OCI-LY7 (cell line): Measurements from ENCODE around the gene PMM2. TPM values are rescaled to one million over a fixed set of nuclear protein-coding genes. Genes with fewer than 3 reads are reported as not detected.

Experiments
- BruUV-seq: library from RNA; stranded (reverse); fragments of 400-500 nt; replicated peaks from 2 replicates; lab custom pipeline; 2021; lab: Mats Ljungman, UMichigan
- CTCF ChIA-PET: fragments of 300-600 bp; sonication (Branson Sonifier 250); formaldehyde crosslinking; loops from one replicate; lab custom pipeline; 2022; ENCODE audit warnings: antibody characterized with exemption; ENCODE audit not compliant: unreplicated experiment; lab: Charles Lee
- POLR2A ChIA-PET: fragments of 300-600 bp; sonication (Branson Sonifier 250); formaldehyde crosslinking; loops from one replicate; lab custom pipeline; 2022; ENCODE audit warnings: antibody characterized with exemption; lab: Charles Lee
- DNase-seq: peaks from one replicate; pipeline ENCODE4 v3.0.0-alpha.2; 2015; ENCODE audit warnings: low spot score
- H2AFZ ChIP-seq: fragments of 200-600 bp; sonication (generic), shearing (Covaris generic); 2 replicates; pipeline ENCODE4 v1.6.1; 2014; ENCODE audit warnings: mild to moderate bottlenecking, antibody characterized with exemption, low read length, moderate library complexity
- H3K27ac ChIP-seq: fragments of 200-600 bp; sonication (generic); 2 replicates; pipeline ENCODE4 v1.5.1; 2014; ENCODE audit warnings: mixed run types, low read depth, mild to moderate bottlenecking, moderate library complexity, low read length, inconsistent platforms; ENCODE audit not compliant: poor library complexity, severe bottlenecking
- H3K36me3 ChIP-seq: fragments of 200-600 bp; sonication (generic); 2 replicates; pipeline ENCODE4 v1.6.1; 2014; ENCODE audit warnings: mild to moderate bottlenecking, antibody characterized with exemption, low read length, moderate library complexity, mixed read lengths; ENCODE audit not compliant: insufficient read depth
- H3K4me1 ChIP-seq: fragments of 200-600 bp; sonication (generic); 2 replicates; pipeline ENCODE4 v1.5.1; 2014; ENCODE audit warnings: mild to moderate bottlenecking, low read length; ENCODE audit not compliant: insufficient read depth, poor library complexity, severe bottlenecking
- H3K4me2 ChIP-seq: fragments of 200-600 bp; sonication (generic); 2 replicates; pipeline ENCODE4 v1.6.1; 2014; ENCODE audit warnings: mild to moderate bottlenecking, low read length
- H3K4me3 ChIP-seq: fragments of 200-600 bp; sonication (generic); 2 replicates; pipeline ENCODE4 v1.5.1; 2014; ENCODE audit warnings: mild to moderate bottlenecking, low read depth, low read length; ENCODE audit not compliant: poor library complexity, severe bottlenecking
- H3K79me2 ChIP-seq: fragments of 200-600 bp; sonication (generic); 2 replicates; pipeline ENCODE4 v1.6.1; 2016; ENCODE audit warnings: low read depth, mild to moderate bottlenecking, low read length, moderate library complexity, mixed read lengths; ENCODE audit not compliant: insufficient read depth
- H3K9me2 ChIP-seq: fragments of 200-600 bp; sonication (generic); 2 replicates; pipeline ENCODE4 v1.6.1; 2016; ENCODE audit warnings: mild to moderate bottlenecking, low read length, mixed read lengths; ENCODE audit not compliant: insufficient read depth
- H3K9me3 ChIP-seq: fragments of 200-600 bp; sonication (generic); 2 replicates; pipeline ENCODE4 v1.6.1; 2014; ENCODE audit warnings: mild to moderate bottlenecking, mixed run types, low read length, mixed read lengths
- H4K20me1 ChIP-seq: fragments of 200-600 bp; sonication (generic); 2 replicates; pipeline ENCODE4 v1.6.1; 2014; ENCODE audit warnings: mild to moderate bottlenecking, antibody characterized with exemption, low read length, moderate library complexity, mixed read lengths; ENCODE audit not compliant: insufficient read depth
- CTCF ChIP-seq: fragments of 200-600 bp; sonication (generic); conservative IDR thresholded peaks from 2 replicates; pipeline ENCODE4 v1.5.1; 2014; ENCODE audit warnings: mild to moderate bottlenecking, antibody characterized with exemption, low read length, moderate library complexity, mixed read lengths
- EZH2phosphoT487 ChIP-seq: fragments of 200-600 bp; sonication (generic); IDR thresholded peaks from 2 replicates; pipeline ENCODE4 v1.6.1; 2018; ENCODE audit warnings: low read depth, borderline replicate concordance, mild to moderate bottlenecking, mixed run types, antibody characterized with exemption, low read length, moderate library complexity, mixed read lengths
- intact Hi-C: fragments of 100-400 bp; cut with micrococcal nuclease; formaldehyde crosslinking; loops from one replicate; pipeline ENCODE4 v1.10.0; 2022; ENCODE audit not compliant: unreplicated experiment
- total RNA-seq, 2 experiments: library from RNA; depleted of rRNA in 1 of 2; stranded (reverse); fragments of >200 nt in 1 of 2; shearing (Covaris generic) in 1 of 2; gene quantifications; 2 replicates each; pipeline ENCODE4 v1.2.3, GENCODE V29; 2014 to 2022

The PMM2 gene
- total RNA-seq, 2 experiments from 2014 or later: 39.1 to 53.9 TPM

- no peaks in the 10 kb centered on the region for H3K9me3 ChIP-seq
- H3K79me2 ChIP-seq: peaks cover 73% of the 10 kb centered on the region
- BruUV-seq: no TSS peak
- intact Hi-C loops: no loop called here
- no peak overlapping the region for H3K27ac ChIP-seq
- peaks cover 81% of the 10 kb centered on the region for H3K36me3 ChIP-seq
- H3K4me1 ChIP-seq: peaks cover 33% of the 10 kb centered on the region
- no peak overlapping the region for H3K4me3 ChIP-seq
- CTCF ChIA-PET: no interaction called here
- no peaks in the 10 kb centered on the region for H3K9me2 ChIP-seq
- no peak overlapping the region for H3K4me2 ChIP-seq
- POLR2A ChIA-PET: interaction anchor here (0.7 kb wide), 1 partner anchor 451 kb away, joined by 6 read pairs; no protein-coding TSS in a partner anchor
- DNase-seq: no peak
- TF ChIP-seq EZH2phosphoT487: no peak
- TF ChIP-seq CTCF: no peak
- H4K20me1 ChIP-seq: peaks cover 25% of the 10 kb centered on the region
- H2AFZ ChIP-seq: no peak overlapping the region
These were observed 64.1 kb downstream of the PMM2 start for GRCh38 chr16:8861563-8862308.

GRCh38 chr16:8862309-8863130, 64.9 kb downstream of the PMM2 start:
- ChIA-PET POLR2A (interaction anchor here (1.1 kb wide), 1 partner anchor 11 kb away, joined by 5 read pairs; no protein-coding TSS in a partner anchor), CTCF (no interaction called here)
- no peak for DNase-seq
- no peaks in the 10 kb centered on the region for H3K9me2 ChIP-seq
- TF ChIP-seq EZH2phosphoT487: no peak
- TF ChIP-seq CTCF: no peak
- H3K4me1 ChIP-seq: peaks cover 40% of the 10 kb centered on the region
- no peak overlapping the region for H3K27ac ChIP-seq
- peaks cover 81% of the 10 kb centered on the region for H3K36me3 ChIP-seq
- H2AFZ ChIP-seq: no peak overlapping the region
- H3K4me2 ChIP-seq: no peak overlapping the region
- peaks cover 31% of the 10 kb centered on the region for H4K20me1 ChIP-seq
- no TSS peak for BruUV-seq
- intact Hi-C loops: no loop called here
- H3K9me3 ChIP-seq: no peaks in the 10 kb centered on the region
- no peak overlapping the region for H3K4me3 ChIP-seq
- H3K79me2 ChIP-seq: peaks cover 81% of the 10 kb centered on the region
